ENCODE data around the gene SLC16A5. TPM values are rescaled to one million over a fixed set of nuclear protein-coding genes. Genes with fewer than 3 reads are reported as not detected.
"Not testable (repeated sequence)": the region's sequence is repeated elsewhere in the genome, so short reads cannot be mapped to it uniquely, and the experiment has no call there.

The SLC16A5 gene
- total RNA-seq, result 1 to 10 TPM; 6.0 to 6.5 TPM

- DNase-seq (peak; percentile 57), ATAC-seq (peak; percentile 55)
- H3K27ac Mint-ChIP-seq, result peak within 1 kb of the TSS; percentile 73
- CTCF ChIA-PET, result interaction anchor here (0.6 to 2.2 kb wide), 8 partner anchors 17 to 126 kb away, joined by 3 to 7 read pairs (median 3); no protein-coding TSS in a partner anchor
- peak within 1 kb of the TSS; percentile 71 for H3K4me3 Mint-ChIP-seq
- no peaks in the 10 kb centered on the region for H3K36me3 Mint-ChIP-seq (ENCODE audit: low read depth)
- no peaks in the 10 kb centered on the region for H3K9me3 Mint-ChIP-seq (ENCODE audit: low read depth)
- POLR2A ChIA-PET, result interaction anchor here (0.6 to 1.1 kb wide), 3 partner anchors 12 to 101 kb away, joined by 3 to 6 read pairs (median 4); no protein-coding TSS in a partner anchor
- H3K27me3 Mint-ChIP-seq, result no peaks in the 10 kb centered on the region
- H3K4me1 Mint-ChIP-seq, result peaks cover 51% of the 10 kb centered on the region
- intact Hi-C loops (cut with DNase I, micrococcal nuclease), result loop anchor here in 1 of 2 experiments (2.0 kb wide), 1 partner anchor 53 kb away; no protein-coding TSS in a partner anchor
Measured at GRCh38 chr17:75087558-75088453, at the start of gene SLC16A5. TSS of gene SLC16A5 (plus strand) at chr17:75087954. CDS start at chr17:75093637, 5,683 bp downstream.

- H3K4me3 Mint-ChIP-seq, result no peak overlapping the region
- no peaks in the 10 kb centered on the region for H3K27me3 Mint-ChIP-seq
- H3K36me3 Mint-ChIP-seq (ENCODE audit: low read depth), result peaks cover 37% of the 10 kb centered on the region
- ChIA-PET POLR2A (no interaction called here), CTCF (interaction anchor here (0.7 to 1.2 kb wide), 3 partner anchors 9 to 150 kb away, joined by 3 to 8 read pairs (median 4); no protein-coding TSS in a partner anchor)
- H3K27ac Mint-ChIP-seq, result no peak overlapping the region
- no peaks in the 10 kb centered on the region for H3K9me3 Mint-ChIP-seq (ENCODE audit: low read depth)
- intact Hi-C loops (cut with DNase I, micrococcal nuclease), result loop anchor here (10.0 kb wide), 2 partner anchors 146 to 546 kb away; partner anchors contain the start of genes MYO15B (in 1 of the 2) and SUMO2 (in 1 of the 2)
- DNase-seq (no peak), ATAC-seq (no peak)
- peaks cover 26% of the 10 kb centered on the region for H3K4me1 Mint-ChIP-seq
Measured at GRCh38 chr17:75039238-75039637, 48.5 kb upstream of the SLC16A5 start.

GRCh38 chr17:75041656-75042280, 46.0 kb upstream of the SLC16A5 start:
- no peak overlapping the region for H3K27ac Mint-ChIP-seq
- POLR2A ChIA-PET, result no interaction called here
- CTCF ChIA-PET, result interaction anchor here (0.6 to 1.8 kb wide), 6 partner anchors 18 to 160 kb away, joined by 3 to 5 read pairs (median 3); no protein-coding TSS in a partner anchor
- ATAC-seq, result no peak
- DNase-seq, result no peak
- no peak overlapping the region for H3K4me3 Mint-ChIP-seq
- peaks cover 20% of the 10 kb centered on the region for H3K4me1 Mint-ChIP-seq
- no peaks in the 10 kb centered on the region for H3K9me3 Mint-ChIP-seq (ENCODE audit: low read depth)
- H3K36me3 Mint-ChIP-seq (ENCODE audit: low read depth), result peaks cover 31% of the 10 kb centered on the region
- intact Hi-C loops (cut with DNase I, micrococcal nuclease), result no loop called here
- no peaks in the 10 kb centered on the region for H3K27me3 Mint-ChIP-seq

- H3K27ac Mint-ChIP-seq; ATAC-seq; H3K4me3 Mint-ChIP-seq; H3K9me3 Mint-ChIP-seq (ENCODE audit: low read depth); POLR2A ChIA-PET; intact Hi-C loops (cut with DNase I, micrococcal nuclease); H3K27me3 Mint-ChIP-seq; DNase-seq: not testable (repeated sequence)
- peaks cover 26% of the 10 kb centered on the region for H3K4me1 Mint-ChIP-seq
- H3K36me3 Mint-ChIP-seq (ENCODE audit: low read depth), result peaks cover 28% of the 10 kb centered on the region
- CTCF ChIA-PET, result interaction anchor here (1.4 kb wide), 1 partner anchor 9 kb away, joined by 4 read pairs; no protein-coding TSS in a partner anchor
Measured at GRCh38 chr17:75043789-75044188, 44.0 kb upstream of the SLC16A5 start.

GRCh38 chr17:75044716-75045115, 43.0 kb upstream of the SLC16A5 start:
- POLR2A ChIA-PET, result no interaction called here
- Mint-ChIP-seq H3K4me1 (peaks cover 34% of the 10 kb centered on the region), H3K9me3 (ENCODE audit: low read depth) (no peaks in the 10 kb centered on the region), H3K27me3 (no peaks in the 10 kb centered on the region), H3K4me3 (peak overlapping the region; percentile 15), H3K27ac (no peak overlapping the region), H3K36me3 (ENCODE audit: low read depth) (peaks cover 27% of the 10 kb centered on the region)
- DNase-seq, result no peak
- CTCF ChIA-PET, result no interaction called here
- no peak for ATAC-seq
- intact Hi-C loops (cut with DNase I, micrococcal nuclease), result loop anchor here in 1 of 2 experiments (5.0 kb wide), 2 partner anchors 68 to 163 kb away; partner anchors contain the start of gene NUP85

- CTCF ChIA-PET, result interaction anchor here (0.7 kb wide), 1 partner anchor 86 kb away, joined by 3 read pairs; no protein-coding TSS in a partner anchor
- intact Hi-C loops (cut with DNase I, micrococcal nuclease), result loop anchor here (1.0 to 5.0 kb wide), 6 partner anchors 11 to 243 kb away; partner anchors contain the start of genes CDR2L (in 1 of the 2), NUP85 (in 1 of the 2) and SLC25A19 (in 1 of the 2)
- POLR2A ChIA-PET; H3K27me3 Mint-ChIP-seq; H3K9me3 Mint-ChIP-seq (ENCODE audit: low read depth); DNase-seq; ATAC-seq: not testable (repeated sequence)
- Mint-ChIP-seq H3K27ac (peak overlapping the region; percentile 94), H3K36me3 (ENCODE audit: low read depth) (peaks cover 16% of the 10 kb centered on the region), H3K4me1 (peaks cover 37% of the 10 kb centered on the region), H3K4me3 (peak overlapping the region; percentile 99)
Measured at GRCh38 chr17:75045946-75046406, 41.8 kb upstream of the SLC16A5 start.

- no peaks in the 10 kb centered on the region for H3K27me3 Mint-ChIP-seq
- DNase-seq (peak; percentile 97), ATAC-seq (peak; percentile 95)
- intact Hi-C loops (cut with DNase I, micrococcal nuclease), result loop anchor here (1.0 to 5.0 kb wide), 13 partner anchors 11 to 298 kb away; partner anchors contain the start of genes CDR2L (in 2 of the 2), NUP85 (in 2 of the 2), JPT1 (in 1 of the 2) and MRPL58 (in 1 of the 2)
- CTCF ChIA-PET, result interaction anchor here (0.6 to 3.7 kb wide), 3 partner anchors 14 to 361 kb away, joined by 3 to 20 read pairs (median 3); no protein-coding TSS in a partner anchor
- H3K9me3 Mint-ChIP-seq (ENCODE audit: low read depth), result no peaks in the 10 kb centered on the region
- H3K4me1 Mint-ChIP-seq, result peaks cover 37% of the 10 kb centered on the region
- peak within 1 kb of the TSS; percentile 94 for H3K27ac Mint-ChIP-seq
- peaks cover 17% of the 10 kb centered on the region for H3K36me3 Mint-ChIP-seq (ENCODE audit: low read depth)
- POLR2A ChIA-PET, result interaction anchor here (0.8 to 1.0 kb wide), 3 partner anchors 12 to 291 kb away, joined by 3 to 6 read pairs (median 3); no protein-coding TSS in a partner anchor
- peak within 1 kb of the TSS; percentile 99 for H3K4me3 Mint-ChIP-seq
Measured at GRCh38 chr17:75046407-75047289, 41.1 kb upstream of the SLC16A5 start, which contains the start of the genes ATP5PD and KCTD2. TSS of gene ATP5PD (minus strand) at chr17:75046969. CDS start at chr17:75042650, 4,319 bp downstream. TSS of gene KCTD2 (plus strand) at chr17:75047225. CDS start at chr17:75047251, 26 bp downstream.

GRCh38 chr17:75047398-75048098, 40.2 kb upstream of the SLC16A5 start:
- ATAC-seq (no peak), DNase-seq (peak; percentile 50)
- POLR2A ChIA-PET, result interaction anchor here (0.6 to 1.0 kb wide), 5 partner anchors 8 to 285 kb away, joined by 3 read pairs; no protein-coding TSS in a partner anchor
- intact Hi-C loops (cut with DNase I, micrococcal nuclease), result loop anchor here (1.0 to 5.0 kb wide), 10 partner anchors 13 to 299 kb away; partner anchors contain the start of genes CDR2L (in 2 of the 2), NUP85 (in 2 of the 2), JPT1 (in 1 of the 2) and MRPL58 (in 1 of the 2)
- H3K27me3 Mint-ChIP-seq, result no peaks in the 10 kb centered on the region
- H3K27ac Mint-ChIP-seq, result peak overlapping the region; percentile 90
- peak overlapping the region; percentile 99 for H3K4me3 Mint-ChIP-seq
- H3K9me3 Mint-ChIP-seq (ENCODE audit: low read depth), result no peaks in the 10 kb centered on the region
- H3K36me3 Mint-ChIP-seq (ENCODE audit: low read depth), result peaks cover 16% of the 10 kb centered on the region
- CTCF ChIA-PET, result interaction anchor here (0.5 to 3.7 kb wide), 5 partner anchors 9 to 360 kb away, joined by 3 to 20 read pairs (median 3); no protein-coding TSS in a partner anchor
- peaks cover 37% of the 10 kb centered on the region for H3K4me1 Mint-ChIP-seq

- POLR2A ChIA-PET, result interaction anchor here (0.6 to 1.0 kb wide), 3 partner anchors 14 to 286 kb away, joined by 3 to 4 read pairs (median 3); no protein-coding TSS in a partner anchor
Measured at GRCh38 chr17:75048249-75048878, 39.4 kb upstream of the SLC16A5 start.

More at GRCh38 chr17:75048249-75048878, 39.4 kb upstream of the SLC16A5 start:
- Mint-ChIP-seq H3K27ac (peak overlapping the region; percentile 35), H3K27me3 (no peaks in the 10 kb centered on the region), H3K9me3 (ENCODE audit: low read depth) (no peaks in the 10 kb centered on the region), H3K36me3 (ENCODE audit: low read depth) (peaks cover 21% of the 10 kb centered on the region), H3K4me3 (peak overlapping the region; percentile 99), H3K4me1 (peaks cover 37% of the 10 kb centered on the region)
- CTCF ChIA-PET, result interaction anchor here (0.6 to 3.7 kb wide), 13 partner anchors 10 to 312 kb away, joined by 3 to 20 read pairs (median 4); partner anchors contain the start of gene NUP85
- intact Hi-C loops (cut with DNase I, micrococcal nuclease), result loop anchor here in 1 of 2 experiments (5.0 kb wide), 2 partner anchors 64 to 159 kb away; partner anchors contain the start of gene NUP85
- DNase-seq, result no peak
- no peak for ATAC-seq
